HCT116 (cell line): ENCODE measurements around the gene BANF1. TPM values are rescaled to one million over a fixed set of nuclear protein-coding genes. Genes with fewer than 3 reads are reported as not detected.

Experiments
- ATAC-seq: fragments of 200-7000 bp; cut with Tn5 transposase; 2 replicates; pipeline ENCODE4 v1.9.1; 2020; ENCODE audit warnings: mild to moderate bottlenecking, moderate library complexity
- BruUV-seq: library from RNA; stranded (reverse); fragments of 400-500 nt; replicated peaks from 2 replicates; lab custom pipeline; 2021; lab: Mats Ljungman, UMichigan
- CTCF ChIA-PET: fragments of 300-600 bp; sonication (Branson Sonifier 250); formaldehyde crosslinking; loops from one replicate; lab custom pipeline; 2021; ENCODE audit warnings: antibody characterized with exemption; lab: Charles Lee
- POLR2A ChIA-PET: fragments of 300-600, 350-600 bp; sonication (Branson Sonifier 250); formaldehyde crosslinking; loops from one replicate; lab custom pipeline; 2021; ENCODE audit warnings: antibody characterized with exemption; lab: Charles Lee
- RAD21 ChIA-PET, 2 experiments: fragments of 300-600 bp; sonication (Branson Sonifier 250); formaldehyde crosslinking; loops; one replicate each; lab custom pipeline; 2023; ENCODE audit warnings: low total read pairs in 2 of 2; ENCODE audit not compliant: uncharacterized antibody in 2 of 2, unreplicated experiment in 2 of 2, low non-redundant PET in 1 of 2; lab: Charles Lee
- DNase-seq: peaks from one replicate; pipeline ENCODE4 v3.0.0-alpha.2; 2010; ENCODE audit warnings: low read depth, low spot score
- H2AFZ ChIP-seq: fragments of 200-600 bp; shearing (Covaris generic), sonication (generic); 2 replicates; pipeline ENCODE4 v1.6.1; 2017; ENCODE audit warnings: low read depth, mixed run types, mixed read lengths, antibody characterized with exemption, low read length; ENCODE audit not compliant: poor library complexity, severe bottlenecking
- H3K27ac ChIP-seq: 2 replicates; pipeline ENCODE4 v1.5.1; 2012; ENCODE audit warnings: low read depth, low read length
- H3K27me3 ChIP-seq: fragments of 200-600 bp; sonication (generic); 2 replicates; pipeline ENCODE4 v1.6.1; 2016; ENCODE audit warnings: mixed run types, low read length, mixed read lengths; ENCODE audit not compliant: insufficient read depth
- H3K36me3 ChIP-seq, 2 experiments: fragments of 200-500 bp in 1 of 2; fragments of 200-600 bp in 1 of 2; sonication (Bioruptor generic) in 1 of 2; sonication (generic) in 1 of 2; 2 replicates each; pipeline versions ENCODE4 v1.5.1 to v1.6.1; 2014 to 2016; ENCODE audit warnings: low read length in 2 of 2, inconsistent platforms in 1 of 2, mixed read lengths in 1 of 2, mixed run types in 1 of 2; ENCODE audit not compliant: insufficient read depth in 2 of 2, control insufficient read depth in 1 of 2
- H3K4me1 ChIP-seq, 2 experiments: fragments of 200-600 bp in 1 of 2; sonication (generic) in 1 of 2; 2 replicates each; pipeline versions ENCODE4 v1.5.1 to v1.6.1; 2012 to 2017; ENCODE audit warnings: low read length in 2 of 2, inconsistent platforms in 1 of 2, mild to moderate bottlenecking in 1 of 2, mixed read lengths in 1 of 2, mixed run types in 1 of 2, moderate library complexity in 1 of 2; ENCODE audit not compliant: insufficient read depth in 2 of 2, control insufficient read depth in 1 of 2
- H3K4me2 ChIP-seq: fragments of 200-600 bp; sonication (generic); 2 replicates; pipeline ENCODE4 v1.6.1; 2017; ENCODE audit warnings: mixed run types, low read length, mixed read lengths
- H3K4me3 ChIP-seq, 2 experiments: fragments of 200-600 bp in 1 of 2; sonication (generic) in 1 of 2; replicated peaks in 1 of 2; 2 replicates each; pipeline ENCODE4 v1.5.1; 2011 to 2016; ENCODE audit warnings: low read length in 2 of 2, control low read depth in 1 of 2, low read depth in 1 of 2, mild to moderate bottlenecking in 1 of 2, mixed read lengths in 1 of 2, mixed run types in 1 of 2
- H3K79me2 ChIP-seq: fragments of 200-600 bp; sonication (generic); 2 replicates; pipeline ENCODE4 v1.6.1; 2017; ENCODE audit warnings: mild to moderate bottlenecking, mixed run types, low read length, moderate library complexity, mixed read lengths; ENCODE audit not compliant: insufficient read depth
- H3K9ac ChIP-seq: fragments of 200-600 bp; sonication (generic); 2 replicates; pipeline ENCODE4 v1.6.1; 2016; ENCODE audit warnings: low read length, mixed read lengths
- H3K9me2 ChIP-seq: fragments of 200-600 bp; sonication (generic), shearing (Covaris generic); 2 replicates; pipeline ENCODE4 v1.6.1; 2017; ENCODE audit warnings: mixed run types, mild to moderate bottlenecking, moderate library complexity; ENCODE audit not compliant: insufficient read depth
- H3K9me3 ChIP-seq, 2 experiments: fragments of 200-500 bp in 1 of 2; fragments of 200-600 bp in 1 of 2; sonication (Bioruptor generic) in 1 of 2; sonication (generic) in 1 of 2; 2 replicates each; pipeline ENCODE4 v1.6.1; 2014 to 2017; ENCODE audit warnings: low read length in 2 of 2, mixed read lengths in 2 of 2, inconsistent platforms in 1 of 2, low read depth in 1 of 2, mild to moderate bottlenecking in 1 of 2, mixed run types in 1 of 2, moderate library complexity in 1 of 2; ENCODE audit not compliant: control insufficient read depth in 1 of 2, insufficient read depth in 1 of 2
- H4K20me1 ChIP-seq: fragments of 200-600 bp; sonication (generic), shearing (Covaris generic); 2 replicates; pipeline ENCODE4 v1.6.1; 2017; ENCODE audit warnings: mixed run types, mild to moderate bottlenecking, moderate library complexity; ENCODE audit not compliant: insufficient read depth
- EGR1 ChIP-seq: IDR thresholded peaks from 2 replicates; pipeline ENCODE4 v1.6.1; 2012; ENCODE audit warnings: low read depth
- ELF1 ChIP-seq: IDR thresholded peaks from 2 replicates; pipeline ENCODE4 v1.6.1; 2012; ENCODE audit warnings: low read depth, borderline replicate concordance
- EZH2 ChIP-seq: fragments of 200-600 bp; sonication (generic); IDR thresholded peaks from 2 replicates; pipeline ENCODE4 v1.6.1; 2017; ENCODE audit warnings: antibody characterized with exemption, mixed run types
- EZH2phosphoT487 ChIP-seq: fragments of 200-600 bp; IDR thresholded peaks from 2 replicates; pipeline ENCODE4 v1.6.1; 2018; ENCODE audit warnings: antibody characterized with exemption, borderline replicate concordance
- FOSL1 ChIP-seq: IDR thresholded peaks from 2 replicates; pipeline ENCODE4 v1.6.1; 2012; ENCODE audit warnings: low read depth
- JUND ChIP-seq: IDR thresholded peaks from 2 replicates; pipeline ENCODE4 v1.6.1; 2012
- MAX ChIP-seq: IDR thresholded peaks from 2 replicates; pipeline ENCODE4 v1.6.1; 2012
- POLR2A ChIP-seq: IDR thresholded peaks from 2 replicates; pipeline ENCODE4 v1.7.0; 2011; ENCODE audit warnings: borderline replicate concordance; ENCODE audit not compliant: insufficient read depth, insufficient read length; ENCODE audit errors: extremely low read depth
- POLR2AphosphoS5 ChIP-seq: IDR thresholded peaks from 2 replicates; pipeline ENCODE4 v1.6.1; 2011; ENCODE audit warnings: mild to moderate bottlenecking, low read depth, low read length, moderate library complexity
- REST ChIP-seq: IDR thresholded peaks from 2 replicates; pipeline ENCODE4 v1.6.1; 2012; ENCODE audit warnings: low read depth
- SIN3A ChIP-seq: IDR thresholded peaks from 2 replicates; pipeline ENCODE4 v1.6.1; 2012; ENCODE audit warnings: low read depth
- SRF ChIP-seq: IDR thresholded peaks from 2 replicates; pipeline ENCODE4 v1.6.1; 2012; ENCODE audit warnings: low read depth
- TCF7L2 ChIP-seq: IDR thresholded peaks from 2 replicates; pipeline ENCODE4 v1.7.0; 2011; ENCODE audit warnings: borderline replicate concordance, inconsistent platforms; ENCODE audit not compliant: insufficient read depth, insufficient read length; ENCODE audit errors: extremely low read depth
- YY1 ChIP-seq: IDR thresholded peaks from 2 replicates; pipeline ENCODE4 v1.6.1; 2011; ENCODE audit warnings: low read length, low read depth, moderate library complexity, mild to moderate bottlenecking; ENCODE audit not compliant: insufficient replicate concordance; ENCODE audit errors: extremely low read depth
- ZBTB33 ChIP-seq: IDR thresholded peaks from 2 replicates; pipeline ENCODE4 v1.6.1; 2011; ENCODE audit warnings: mild to moderate bottlenecking, low read length, moderate library complexity; ENCODE audit not compliant: insufficient replicate concordance; ENCODE audit errors: extremely low read depth
- intact Hi-C: fragments of 100-400 bp; cut with micrococcal nuclease; formaldehyde crosslinking; loops from 2 replicates; pipeline ENCODE4 v1.10.0; 2022
- total RNA-seq: library from RNA; stranded (reverse); gene quantifications from one replicate; pipeline ENCODE4 v1.2.1, GENCODE V29; 2021; ENCODE audit not compliant: unreplicated experiment

BANF1 gene
- total RNA-seq, 1 experiment from 2014 or later = 356 TPM

GRCh38 chr11:65975771-65976170 lies 26.5 kb upstream of the BANF1 start:
- TF ChIP-seq JUND (no peak), EZH2phosphoT487 (no peak), EZH2 (no peak), FOSL1 (no peak), TCF7L2 (no peak), ELF1 (no peak), EGR1 (no peak), SIN3A (no peak), YY1 (no peak), POLR2AphosphoS5 (no peak), POLR2A (no peak), MAX (no peak), SRF (no peak), ZBTB33 (no peak), REST (no peak)
- TF ChIP-seq, all 23 proteins: peak for 0
- Histone ChIP-seq H3K9me2 (no peaks in the 10 kb centered on the region), H3K27ac (no peak overlapping the region), H3K9ac (no peak overlapping the region), H3K36me3 (peaks cover 6 to 10% of the 10 kb centered on the region in 2 experiments; a peak in 3 of 4 replicates), H3K79me2 (no peaks in the 10 kb centered on the region), H3K4me3 (no peak overlapping the region), H2AFZ (no peak overlapping the region), H3K27me3 (no peaks in the 10 kb centered on the region), H3K4me1 (no peaks in the 10 kb centered on the region), H3K4me2 (no peak overlapping the region), H3K9me3 (no peaks in the 10 kb centered on the region), H4K20me1 (no peaks in the 10 kb centered on the region)
- RAD21 ChIA-PET = no interaction called here
- no peak for ATAC-seq
- POLR2A ChIA-PET = no interaction called here
- CTCF ChIA-PET = no interaction called here
- BruUV-seq = no TSS peak
- intact Hi-C loops = no loop called here
- DNase-seq = no peak
